NCI-H146 (cell line): ENCODE measurements around the gene TXN2.
"Not testable (repeated sequence)": the region's sequence is repeated elsewhere in the genome, so short reads cannot be mapped to it uniquely, and the experiment has no call there.

Experiments
- DNase-seq: peaks from one replicate; lab custom pipeline; 2025; lab: John Stamatoyannopoulos, UW

TXN2 gene, protein sequence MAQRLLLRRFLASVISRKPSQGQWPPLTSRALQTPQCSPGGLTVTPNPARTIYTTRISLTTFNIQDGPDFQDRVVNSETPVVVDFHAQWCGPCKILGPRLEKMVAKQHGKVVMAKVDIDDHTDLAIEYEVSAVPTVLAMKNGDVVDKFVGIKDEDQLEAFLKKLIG

DNA sequence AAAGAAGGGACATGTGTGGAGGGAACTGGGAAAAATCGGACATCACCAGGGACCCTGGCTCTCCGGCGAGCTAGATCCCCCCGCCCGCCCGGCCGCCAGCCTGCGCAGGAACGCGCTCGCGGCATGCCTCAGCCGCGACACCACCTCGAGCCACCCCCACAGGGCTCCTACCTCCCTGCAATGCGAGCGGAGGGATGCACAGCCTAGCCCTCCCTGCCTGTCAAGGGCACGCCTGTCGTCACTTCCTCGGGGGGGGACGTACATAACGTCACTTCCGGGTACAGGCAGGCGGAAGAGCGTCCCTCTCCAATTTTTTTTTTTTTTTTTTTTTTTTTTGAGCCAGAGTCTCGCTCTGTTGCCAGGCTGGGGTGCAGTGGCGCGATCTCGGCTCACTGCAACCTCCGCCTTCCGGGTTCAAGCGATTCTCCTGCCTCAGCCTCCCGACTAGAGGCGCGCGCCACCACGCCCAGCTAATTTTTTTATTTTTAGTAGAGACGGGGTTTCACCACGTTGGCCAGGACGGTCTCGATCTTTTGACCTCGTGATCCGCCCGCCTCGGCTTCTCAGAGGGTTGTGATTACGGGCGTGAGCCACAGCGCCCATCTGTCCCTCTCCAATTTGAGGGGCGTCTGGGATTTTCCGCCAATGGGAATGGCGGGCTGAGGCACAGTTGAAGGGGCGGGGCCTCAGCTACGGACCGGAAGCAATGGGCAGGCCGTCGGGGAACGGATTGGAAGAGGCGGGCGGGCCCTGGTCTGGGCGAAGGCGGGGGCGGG is at the start of gene TXN2:
TXN2 (minus strand) TSS at position 248 of the 776 bp plus-strand sequence. CDS start 803 bp downstream, outside the sequence.
- peak; percentile 96 for DNase-seq

DNA sequence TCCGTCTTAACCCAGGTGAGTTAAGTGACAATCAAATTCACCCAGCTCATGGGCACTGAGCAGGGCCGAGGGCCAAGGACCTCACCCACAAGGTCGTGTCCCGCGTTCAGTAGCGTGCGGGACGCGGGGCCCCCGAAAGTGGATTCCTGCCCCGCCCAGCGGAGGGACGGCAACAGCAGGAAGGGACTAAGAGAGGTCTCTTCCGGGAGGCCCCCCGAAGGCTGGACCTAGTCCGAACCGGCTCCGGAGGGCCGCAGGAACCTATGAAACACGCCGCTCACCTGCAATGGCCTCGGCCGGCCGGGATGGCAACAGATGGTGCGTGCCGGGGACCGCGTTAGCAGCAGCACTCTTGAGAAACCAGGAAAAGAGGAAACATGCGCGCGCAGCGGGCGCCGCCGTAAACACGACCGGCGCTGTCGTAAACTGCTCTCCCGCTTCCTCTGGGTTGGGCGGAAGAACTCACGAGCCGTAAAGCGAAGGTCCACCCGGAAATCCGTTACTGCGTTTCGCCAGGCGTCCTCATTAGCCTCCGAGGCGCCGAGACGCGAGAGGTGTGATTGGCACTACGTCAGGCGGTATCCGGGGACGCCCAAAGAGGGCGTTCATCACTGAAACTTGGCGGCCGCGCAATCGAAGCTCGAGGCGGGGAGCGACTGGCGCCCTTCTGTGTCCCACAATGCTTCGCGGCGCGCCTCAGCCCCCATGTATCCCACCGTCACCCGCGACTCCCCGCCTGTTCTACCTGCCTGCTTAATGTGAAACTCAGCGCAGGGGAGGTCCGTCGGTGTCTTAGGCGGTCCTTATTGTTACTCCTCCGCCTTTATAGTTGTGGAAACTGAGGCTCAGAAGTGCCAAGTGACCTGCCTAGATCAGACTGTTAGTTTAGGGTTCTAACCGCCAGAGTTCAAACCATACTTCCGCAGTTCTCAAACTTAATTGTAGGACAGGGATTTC is 47.6 kb upstream of the TXN2 start, which contains the start of gene EIF3D:
EIF3D (minus strand) TSS at position 372 of the 957 bp plus-strand sequence. CDS start 3,045 bp downstream, outside the sequence.
- DNase-seq, result peak; percentile 96

DNA sequence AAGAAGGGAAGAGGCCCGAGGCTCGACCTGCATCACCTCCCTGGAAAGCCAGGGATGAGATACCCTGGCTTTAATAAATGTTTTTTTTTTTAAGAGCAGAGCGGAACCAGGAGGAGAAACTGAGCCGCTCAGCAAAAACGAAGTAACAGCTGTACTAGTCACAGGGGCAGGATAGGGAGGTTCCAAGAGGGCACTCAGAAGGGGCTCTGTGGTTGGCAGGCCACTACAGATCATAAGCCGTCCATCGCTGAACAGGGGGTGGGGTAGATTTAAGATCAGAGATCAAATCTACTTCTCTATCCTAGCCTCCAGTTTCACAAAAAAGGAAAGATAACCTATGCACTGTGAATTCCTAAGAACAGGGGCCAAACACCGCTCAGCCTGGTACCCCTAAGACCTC is 46.9 kb upstream of the TXN2 start:
- no peak for DNase-seq

DNA sequence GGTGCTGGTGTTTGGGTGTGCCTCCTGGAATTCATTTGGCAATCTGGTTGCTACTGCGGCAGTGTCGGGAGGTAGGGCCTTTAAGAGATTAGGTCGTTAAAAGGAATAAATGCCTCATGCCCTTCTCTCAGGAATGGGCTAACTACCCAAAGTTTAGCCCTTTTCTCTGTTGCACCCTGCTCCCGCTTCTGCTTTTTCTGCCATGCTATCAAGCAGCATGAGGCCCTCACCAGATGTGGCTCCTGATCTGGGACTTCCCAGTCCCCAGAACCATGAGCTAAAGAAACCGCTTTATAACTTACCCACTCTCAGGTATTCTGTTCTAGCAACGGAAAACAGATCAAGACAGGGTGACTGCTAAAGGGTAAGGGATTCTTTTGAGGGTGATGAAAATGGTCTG is 41.2 kb upstream of the TXN2 start:
- no peak for DNase-seq

DNA sequence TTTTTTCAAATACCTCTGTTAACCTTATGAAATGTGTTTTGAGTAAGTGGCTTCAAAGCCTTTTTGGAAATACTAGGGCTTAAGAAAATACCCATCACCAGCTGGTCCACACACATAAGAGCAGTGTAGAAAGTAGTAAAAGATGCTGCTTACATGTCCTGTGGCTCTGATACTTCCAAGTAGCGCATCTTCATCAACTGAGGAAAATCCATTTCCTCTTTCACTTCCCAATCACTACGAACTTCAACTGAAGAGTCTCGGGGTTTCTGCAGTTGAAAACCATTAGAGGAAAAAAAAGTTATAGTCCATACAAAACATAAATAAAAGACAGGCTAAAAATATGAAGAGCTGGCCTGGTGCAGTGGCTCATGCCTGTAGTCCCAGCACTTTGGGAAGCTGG is 39.0 kb upstream of the TXN2 start:
- no peak for DNase-seq

DNA sequence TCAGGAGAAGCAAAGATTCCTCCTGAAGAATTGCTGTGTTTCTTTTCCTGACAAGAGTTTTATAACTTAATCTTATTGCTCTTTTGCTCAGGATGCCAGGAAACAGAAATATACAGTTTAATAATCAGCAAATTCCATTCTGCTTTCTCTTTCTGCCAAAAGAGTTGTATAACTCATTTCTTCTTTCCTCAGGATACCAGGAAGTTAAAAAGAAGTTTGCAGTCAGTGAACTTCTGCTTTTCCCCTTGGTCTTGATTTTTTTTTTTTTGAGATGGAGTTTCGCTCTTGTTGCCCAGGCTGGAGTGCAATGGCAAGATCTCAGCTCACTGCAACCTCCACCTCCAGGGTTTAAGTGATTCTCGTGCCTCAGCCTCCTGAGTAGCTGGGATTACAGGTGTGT is 38.5 kb upstream of the TXN2 start:
- not testable (repeated sequence) for DNase-seq

DNA sequence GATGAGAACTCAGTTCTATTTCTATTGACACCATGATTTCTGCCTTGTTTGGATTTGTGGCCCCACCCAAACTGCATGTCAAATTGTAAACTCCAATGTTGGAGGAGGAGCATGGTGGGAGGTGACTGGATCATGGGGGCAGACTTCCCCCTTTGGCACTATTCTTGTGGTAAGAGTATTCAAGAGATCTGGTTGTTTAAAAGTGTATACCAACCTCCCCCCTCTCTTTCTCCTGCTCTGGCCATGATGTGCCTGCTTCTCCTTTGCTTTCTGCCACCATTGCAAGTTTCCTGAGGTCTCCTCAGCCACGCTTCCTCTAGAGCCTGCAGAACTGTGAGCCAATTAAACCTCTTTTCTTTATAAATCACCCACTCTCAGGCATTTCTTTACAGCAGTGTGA is 33.3 kb upstream of the TXN2 start:
- no peak for DNase-seq

DNA sequence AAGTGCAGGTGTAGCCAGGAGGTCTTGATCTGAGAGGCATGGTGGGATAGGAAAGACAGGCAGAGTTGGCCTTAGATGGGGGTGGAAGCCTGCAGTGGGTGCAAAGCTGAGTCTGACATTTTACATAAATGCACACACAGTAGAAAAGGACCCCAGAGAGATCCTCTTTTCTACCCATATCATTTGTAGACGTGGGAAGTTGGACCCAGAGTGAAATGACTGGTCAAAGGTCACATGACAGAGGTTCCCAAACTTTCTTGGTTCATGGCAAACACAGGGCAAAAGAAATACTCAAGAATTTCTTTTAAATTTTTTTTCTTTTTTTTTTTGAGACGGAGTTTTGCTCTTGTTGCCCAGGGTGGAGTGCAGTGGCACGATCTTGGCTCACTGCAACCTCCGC is 31.6 kb upstream of the TXN2 start:
- no peak for DNase-seq

DNA sequence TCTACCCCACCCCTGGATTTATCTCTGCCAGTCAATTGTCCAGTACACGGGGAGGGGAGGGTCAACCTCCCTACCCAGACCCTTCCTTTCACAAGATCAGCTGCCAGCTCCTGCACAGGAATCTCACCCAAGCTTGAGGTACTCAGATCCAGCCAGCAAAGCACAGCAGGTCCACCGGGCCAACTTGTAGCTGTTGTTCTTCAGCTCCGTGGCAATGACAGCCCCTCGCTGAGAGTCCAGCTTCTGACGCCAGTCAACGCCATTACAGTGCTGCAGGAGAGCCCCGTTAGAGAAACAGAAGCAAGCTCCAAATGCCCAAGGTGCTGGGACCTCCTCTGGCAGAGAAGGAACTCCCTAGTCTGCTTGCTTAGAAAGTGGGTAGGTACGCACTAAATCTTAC is 30.9 kb upstream of the TXN2 start:
- DNase-seq, result no peak

DNA sequence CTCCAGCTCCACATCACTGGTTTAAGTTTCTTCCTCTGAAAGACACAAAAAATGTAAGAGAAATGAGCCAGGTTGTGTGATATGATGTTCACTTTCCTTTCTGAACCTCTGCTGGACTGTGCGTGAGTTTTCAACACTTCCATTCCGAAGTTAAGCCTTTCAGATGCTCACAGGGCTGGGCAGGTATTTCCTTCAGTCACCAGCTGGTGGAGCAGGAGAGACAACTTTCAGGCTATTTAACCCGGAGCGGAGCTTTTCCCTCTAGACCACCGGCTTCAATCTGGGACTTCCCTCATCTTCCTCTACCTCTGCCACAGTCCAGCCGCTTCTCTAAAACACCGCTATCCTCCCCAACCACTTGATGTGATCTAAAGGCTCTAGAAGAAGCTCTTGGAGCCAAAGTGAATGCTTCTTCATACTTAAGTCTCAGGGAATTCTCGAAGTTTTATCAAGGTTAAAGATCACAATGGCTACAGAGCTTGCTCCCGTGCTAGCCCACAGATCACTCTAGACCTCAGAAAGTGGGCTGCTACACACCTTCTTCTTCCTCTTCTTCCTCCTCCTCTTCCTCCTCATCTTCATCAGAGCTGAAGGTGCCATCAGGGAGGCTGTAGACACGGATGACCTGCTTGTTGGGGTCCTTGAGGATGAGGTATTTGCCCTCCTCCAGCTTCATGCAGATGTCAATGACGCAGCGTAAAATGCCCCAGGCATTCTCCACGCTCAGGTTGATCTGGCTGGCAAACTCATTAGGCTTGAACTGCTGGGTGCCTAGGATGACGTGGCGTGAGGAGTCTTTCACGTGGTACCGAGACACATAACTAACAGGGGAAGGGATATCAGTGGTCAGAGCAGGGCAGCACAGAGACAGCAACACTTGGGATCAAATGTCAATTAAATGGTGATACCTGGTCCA is 29.8 kb upstream of the TXN2 start:
- peak; percentile 4 for DNase-seq

DNA sequence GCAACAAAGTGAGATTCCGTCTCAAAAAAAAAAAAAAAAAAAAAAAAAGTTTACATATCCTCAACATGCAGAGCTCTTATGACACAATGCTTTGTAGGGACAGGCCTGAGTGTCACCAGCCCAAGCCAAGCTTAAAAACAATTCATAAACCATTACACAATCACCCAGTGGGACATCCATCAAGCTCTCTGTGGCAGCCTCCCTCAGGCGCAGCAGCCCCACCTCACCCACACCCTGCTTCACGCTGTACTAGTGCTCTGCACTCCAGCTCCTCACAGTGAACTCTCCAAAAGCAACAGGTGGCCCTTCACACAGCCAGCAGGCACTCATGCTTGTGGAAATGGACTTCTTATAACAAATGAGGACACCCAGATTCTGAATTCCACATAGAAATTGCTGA is 28.9 kb upstream of the TXN2 start:
- no peak for DNase-seq

DNA sequence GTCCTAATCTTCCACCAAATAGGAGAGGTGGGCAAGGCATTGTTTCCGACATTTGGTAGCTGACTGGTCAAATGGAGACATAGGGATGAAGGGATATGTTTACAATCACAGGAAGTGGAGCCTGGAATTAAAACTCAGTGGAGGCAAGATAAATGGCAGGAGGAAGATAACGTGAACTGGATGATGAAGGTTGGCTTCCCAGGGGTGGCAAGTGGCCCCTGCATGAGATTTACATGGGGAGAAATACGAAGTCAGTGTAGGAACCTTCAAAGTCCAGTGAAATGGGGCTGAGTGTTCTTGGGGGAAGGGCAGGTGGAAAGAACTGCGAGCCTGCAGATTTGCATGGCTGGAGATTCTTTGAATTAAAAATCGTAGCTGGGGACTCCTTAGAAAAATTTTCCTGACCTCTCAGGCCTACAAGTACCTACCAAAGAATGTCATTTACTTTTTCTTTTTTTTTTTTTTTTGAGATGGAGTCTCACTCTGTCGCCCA is 26.1 kb upstream of the TXN2 start:
- no peak for DNase-seq

DNA sequence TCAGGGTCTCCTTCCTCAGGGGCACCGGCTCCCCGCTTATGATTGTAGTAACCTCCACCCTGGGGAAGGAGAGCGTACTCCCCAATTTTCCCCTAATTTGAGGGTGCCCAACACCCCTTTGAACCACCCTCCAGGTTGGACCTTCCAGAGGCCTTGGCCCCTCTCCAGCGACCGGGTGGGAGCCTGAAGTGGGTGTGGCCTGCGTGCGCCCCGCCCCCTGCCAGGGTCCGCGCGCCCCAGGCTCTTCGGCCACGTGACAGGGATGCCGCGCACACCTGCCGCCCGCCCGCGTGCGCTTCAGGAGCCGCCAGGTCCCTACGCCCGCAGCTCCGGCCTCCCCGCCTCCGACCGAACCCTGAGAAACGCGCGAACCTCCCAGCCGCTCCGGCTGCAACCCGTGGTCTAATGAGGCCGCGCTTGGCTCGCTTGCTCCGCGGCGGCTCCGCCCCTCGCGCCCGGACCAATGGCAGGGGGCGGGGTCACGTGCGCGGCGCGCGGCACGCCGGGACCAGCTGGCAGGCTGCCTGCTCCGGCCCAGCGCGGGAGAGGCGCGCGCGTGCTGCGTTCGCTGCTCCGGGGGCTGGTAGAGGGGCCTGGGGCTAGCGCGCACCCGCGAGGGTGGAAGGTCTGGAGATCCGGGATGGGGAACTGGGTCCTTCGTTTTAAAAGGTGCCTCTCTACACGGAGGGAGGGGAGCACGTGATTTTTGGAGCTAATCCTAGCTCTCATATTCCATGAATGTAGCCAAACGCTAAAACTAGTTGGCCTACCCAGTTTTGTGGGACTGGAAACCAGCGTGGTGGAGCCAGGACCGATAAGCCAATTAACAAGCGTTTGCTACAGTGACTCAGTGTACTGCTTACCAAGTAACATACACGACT is 25.4 kb upstream of the TXN2 start, which contains the start of gene FOXRED2:
FOXRED2 (minus strand) TSS at position 404 of the 881 bp plus-strand sequence. CDS start 618 bp downstream, outside the sequence.
- peak; percentile 91 for DNase-seq

DNA sequence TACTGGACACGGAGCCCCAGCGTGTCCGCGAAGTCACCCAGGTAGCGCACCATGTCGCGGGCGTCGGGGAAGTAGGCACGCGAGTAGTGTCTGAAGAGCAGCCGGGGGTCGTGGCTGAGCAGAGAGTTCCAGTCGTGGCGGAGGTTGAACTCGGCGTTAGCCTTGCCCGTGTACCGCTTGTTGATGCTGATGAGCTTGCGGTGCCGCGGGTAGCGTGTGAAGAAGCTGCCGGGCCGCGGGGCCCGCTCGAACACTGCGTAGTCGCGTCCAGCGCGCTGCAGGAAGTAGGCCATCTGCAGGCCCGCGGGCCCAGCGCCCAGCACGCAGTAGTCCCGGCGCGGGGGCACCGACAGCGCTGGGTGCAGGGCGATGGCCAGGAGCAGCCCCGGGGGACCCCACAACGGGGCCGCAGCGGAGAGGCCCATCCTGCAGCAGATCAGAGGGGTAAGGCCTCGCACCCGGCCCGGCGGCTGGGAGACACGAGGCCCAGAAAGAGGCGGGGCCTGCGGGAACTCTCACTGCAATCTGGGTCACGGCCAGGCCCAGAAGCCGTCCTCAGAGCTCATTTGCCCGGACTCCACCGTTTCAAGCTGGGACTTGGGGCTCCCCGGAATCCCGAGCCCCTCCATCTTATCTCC is 24.7 kb upstream of the TXN2 start:
- DNase-seq, result no peak

DNA sequence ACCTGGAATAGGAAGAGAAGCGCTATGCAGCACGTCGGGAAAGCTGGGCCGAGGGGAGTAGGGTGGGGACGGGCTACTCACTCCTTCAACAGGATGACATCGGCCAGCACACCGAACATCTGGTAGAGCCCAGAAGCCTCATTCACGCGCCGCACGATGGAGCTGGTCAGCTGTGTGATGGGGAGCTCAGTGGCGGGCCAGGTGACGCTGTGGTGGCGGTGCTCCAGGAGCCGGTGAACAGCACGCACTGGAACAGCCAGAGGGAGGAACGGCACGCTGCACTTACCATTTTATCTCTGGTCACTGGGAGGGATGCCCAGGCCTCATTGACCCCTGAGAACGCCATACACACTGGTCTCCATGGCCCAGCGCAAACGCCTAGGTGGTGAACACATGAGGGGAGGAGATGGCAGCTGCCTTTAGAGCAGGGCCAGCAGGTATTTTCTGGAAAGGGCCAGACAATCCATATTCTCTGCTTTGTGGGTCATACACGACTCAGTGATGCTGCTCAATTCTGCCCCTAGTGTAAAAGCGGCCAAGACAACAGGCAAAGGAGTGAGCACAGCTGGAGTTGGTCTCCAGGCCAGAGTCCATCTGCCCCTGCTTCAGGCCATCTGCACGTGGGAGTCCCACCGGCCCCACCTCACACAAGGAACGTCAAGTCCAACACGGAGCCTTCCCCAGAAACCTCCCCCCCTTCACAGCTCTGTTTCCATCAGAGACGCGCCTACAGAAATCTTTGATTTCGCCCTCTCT is 16.6 kb upstream of the TXN2 start:
- DNase-seq, result no peak

DNA sequence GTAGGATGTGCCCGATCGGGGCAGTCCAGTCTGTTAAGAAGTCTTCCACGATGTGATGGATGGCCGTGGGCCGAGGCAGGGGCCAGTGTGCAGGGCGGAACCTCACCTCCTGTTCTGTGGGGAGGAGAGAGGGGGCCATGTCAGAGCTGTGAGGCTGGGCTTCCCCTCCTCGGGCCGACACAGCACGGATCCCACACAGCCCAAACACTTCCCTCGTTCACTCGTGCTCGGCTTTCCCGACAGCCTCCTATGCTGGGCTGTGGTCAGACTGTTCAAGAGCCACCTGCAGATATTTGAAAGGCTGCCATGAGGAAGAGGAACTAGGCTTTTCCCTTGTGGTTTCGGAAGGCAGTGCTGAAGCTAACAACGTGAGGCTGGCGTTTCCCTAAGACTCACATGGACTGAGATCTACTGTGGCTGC is 12.3 kb upstream of the TXN2 start:
- DNase-seq, result no peak

DNA sequence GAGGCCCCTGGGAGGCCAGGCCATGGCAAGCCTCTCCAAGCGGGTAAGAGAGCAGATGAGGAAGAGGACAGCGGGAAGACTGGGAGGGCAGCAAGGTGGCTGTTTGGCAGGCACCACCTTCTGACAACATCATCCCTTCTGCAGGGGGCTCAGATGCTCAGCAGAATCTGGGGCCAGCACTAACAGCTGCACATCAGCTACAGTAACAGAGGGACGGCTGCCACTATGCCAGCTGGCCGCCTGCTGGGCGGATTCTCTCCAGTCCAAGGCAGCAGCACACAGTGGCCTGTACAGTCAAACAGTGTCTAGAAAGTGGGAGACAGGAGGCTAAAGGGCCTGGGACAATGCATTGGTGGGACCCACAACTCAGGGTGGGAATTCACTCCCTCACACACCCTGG is 10.7 kb upstream of the TXN2 start:
- no peak for DNase-seq

DNA sequence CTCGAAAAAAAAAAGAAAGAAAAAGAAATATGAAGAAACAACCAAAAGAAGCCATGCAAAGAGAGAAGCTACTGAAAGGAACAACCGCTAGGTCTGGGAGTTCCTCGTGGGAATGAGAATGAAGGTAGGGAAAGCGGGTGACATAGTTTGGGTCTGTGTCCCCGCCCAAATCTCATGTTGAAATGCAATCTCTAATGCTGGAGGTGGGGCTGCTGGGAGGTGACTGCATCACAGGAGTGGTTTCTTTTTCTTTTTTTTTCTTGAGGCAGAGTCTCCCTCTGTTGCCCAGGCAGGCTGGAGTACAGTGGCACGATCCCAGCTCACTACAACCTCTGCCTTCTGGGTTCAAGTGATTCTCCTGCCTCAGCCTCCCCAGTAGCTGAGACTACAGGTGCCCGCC is 9.7 kb upstream of the TXN2 start:
- DNase-seq, result no peak
